NT2/D1 (cell line): ENCODE measurements around the gene CDH18.

Experiments used
- SUZ12 ChIP-seq: IDR thresholded peaks from 2 replicates; pipeline ENCODE4 v1.6.1; 2011; ENCODE audit not compliant: insufficient read length, insufficient read depth; ENCODE audit errors: extremely low read depth
- YY1 ChIP-seq: IDR thresholded peaks from 2 replicates; pipeline ENCODE4 v1.6.1; 2011; ENCODE audit not compliant: insufficient read length, insufficient read depth

DNA sequence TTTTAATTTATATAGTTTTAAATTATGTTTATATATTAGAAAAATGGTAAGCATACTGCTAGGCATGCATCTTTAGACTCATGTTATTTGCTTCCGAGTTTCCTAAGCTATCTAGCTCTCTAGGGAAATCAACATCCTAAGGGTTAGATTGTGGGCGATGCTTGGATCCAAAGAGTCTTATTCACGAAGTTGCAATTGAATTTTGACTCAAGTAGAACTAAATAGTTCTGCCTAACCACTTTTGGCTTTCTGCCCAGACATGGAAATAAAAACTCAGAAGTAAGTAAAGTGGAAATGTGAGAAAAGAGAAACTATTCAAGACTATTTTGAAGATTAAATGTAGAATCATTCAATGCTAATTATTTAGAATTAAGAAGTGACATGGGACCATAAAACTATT lies 440.4 kb downstream of the CDH18 start:
- TF ChIP-seq YY1 (no peak), SUZ12 (no peak)
